ENCODE results near the gene ZAP70.

The ZAP70 gene

GRCh38 chr2:97769711-97770110, 56.3 kb downstream of the ZAP70 start:
- H3K9me2 ChIP-seq (replicated peaks; ENCODE audit: control insufficient read depth, low read length): no peaks in the 10 kb centered on the region
- H4K20me1 ChIP-seq (ENCODE audit: control insufficient read depth, insufficient read depth, low read depth, low read length): no peaks in the 10 kb centered on the region
- no peaks in the 10 kb centered on the region for H3K9me3 ChIP-seq (ENCODE audit: control insufficient read depth, insufficient read depth, low read length)
- peaks cover 60% of the 10 kb centered on the region for H3K36me3 ChIP-seq (ENCODE audit: control insufficient read depth, low read length)
- H3F3A ChIP-seq (ENCODE audit: control insufficient read depth, insufficient read depth): no peaks in the 10 kb centered on the region
- no peak overlapping the region for H3K4me2 ChIP-seq (ENCODE audit: low read length)
- H3K4me1 ChIP-seq (ENCODE audit: control insufficient read depth, low read length): peaks cover 6% of the 10 kb centered on the region; the same call in 1 of the 2 replicates
- no peaks in the 10 kb centered on the region for H3K79me2 ChIP-seq (ENCODE audit: control insufficient read depth, low read length)
- no peaks in the 10 kb centered on the region for H3K27me3 ChIP-seq (ENCODE audit: control insufficient read depth, low read length)
- no peak overlapping the region for H3K27ac ChIP-seq (ENCODE audit: low read depth, low read length)
- TF ChIP-seq CTCF (IDR thresholded peaks at IDR 0.05; ENCODE audit: low read depth, low read length, poor library complexity, severe bottlenecking): no peak
- no peak for TF ChIP-seq EZH2phosphoT487 (IDR thresholded peaks at IDR 0.05; ENCODE audit: borderline replicate concordance, low read length)
- H3K4me3 ChIP-seq (ENCODE audit: low read length): no peak overlapping the region

GRCh38 chr2:97770445-97770844, 57.1 kb downstream of the ZAP70 start:
- Histone ChIP-seq H3K79me2 (ENCODE audit: control insufficient read depth, low read length) (no peaks in the 10 kb centered on the region), H3K9me2 (replicated peaks; ENCODE audit: control insufficient read depth, low read length) (no peaks in the 10 kb centered on the region), H3K36me3 (ENCODE audit: control insufficient read depth, low read length) (peaks cover 60% of the 10 kb centered on the region), H3K27me3 (ENCODE audit: control insufficient read depth, low read length) (no peaks in the 10 kb centered on the region), H4K20me1 (ENCODE audit: control insufficient read depth, insufficient read depth, low read depth, low read length) (no peaks in the 10 kb centered on the region), H3K9me3 (ENCODE audit: control insufficient read depth, insufficient read depth, low read length) (no peaks in the 10 kb centered on the region), H3K4me1 (ENCODE audit: control insufficient read depth, low read length) (peaks cover 6% of the 10 kb centered on the region; the same call in 1 of the 2 replicates), H3K27ac (ENCODE audit: low read depth, low read length) (no peak overlapping the region), H3F3A (ENCODE audit: control insufficient read depth, insufficient read depth) (no peaks in the 10 kb centered on the region), H3K4me3 (ENCODE audit: low read length) (no peak overlapping the region), H3K4me2 (ENCODE audit: low read length) (no peak overlapping the region)
- TF ChIP-seq EZH2phosphoT487 (IDR thresholded peaks at IDR 0.05; ENCODE audit: borderline replicate concordance, low read length) (no peak), CTCF (IDR thresholded peaks at IDR 0.05; ENCODE audit: low read depth, low read length, poor library complexity, severe bottlenecking) (no peak)

GRCh38 chr2:97774425-97774824, 61.0 kb downstream of the ZAP70 start:
- no peaks in the 10 kb centered on the region for H3K27me3 ChIP-seq (ENCODE audit: control insufficient read depth, low read length)
- H3K4me2 ChIP-seq (ENCODE audit: low read length): no peak overlapping the region
- H3K9me3 ChIP-seq (ENCODE audit: control insufficient read depth, insufficient read depth, low read length): no peaks in the 10 kb centered on the region
- H3K79me2 ChIP-seq (ENCODE audit: control insufficient read depth, low read length): no peaks in the 10 kb centered on the region
- peak; percentile 62 for TF ChIP-seq CTCF (IDR thresholded peaks at IDR 0.05; ENCODE audit: low read depth, low read length, poor library complexity, severe bottlenecking)
- TF ChIP-seq EZH2phosphoT487 (IDR thresholded peaks at IDR 0.05; ENCODE audit: borderline replicate concordance, low read length): no peak
- no peak overlapping the region for H3K4me3 ChIP-seq (ENCODE audit: low read length)
- H3K27ac ChIP-seq (ENCODE audit: low read depth, low read length): no peak overlapping the region
- H4K20me1 ChIP-seq (ENCODE audit: control insufficient read depth, insufficient read depth, low read depth, low read length): no peaks in the 10 kb centered on the region
- no peaks in the 10 kb centered on the region for H3F3A ChIP-seq (ENCODE audit: control insufficient read depth, insufficient read depth)
- H3K36me3 ChIP-seq (ENCODE audit: control insufficient read depth, low read length): peaks cover 64% of the 10 kb centered on the region
- H3K9me2 ChIP-seq (replicated peaks; ENCODE audit: control insufficient read depth, low read length): no peaks in the 10 kb centered on the region
- no peaks in the 10 kb centered on the region for H3K4me1 ChIP-seq (ENCODE audit: control insufficient read depth, low read length)

All from DOHH2 (cell line).